Right ventricle myocardium inferior (tissue), 1 donor: ENCODE data around the gene ERCC3. TPM values are rescaled to one million over a fixed set of nuclear protein-coding genes. Genes with fewer than 3 reads are reported as not detected.

ENCODE experiments used
- total RNA-seq: library from RNA; stranded (reverse); fragmentation: NEBNext Ultra II Directional; extraction: Animal tissue kit (Norgen Biotek cat#: 25700); gene quantifications from one replicate; pipeline ENCODE4 v1.2.1, GENCODE V29; 2021
- donor health status: DM: no; HTN: yes; CAD: no; lungs with severe emphysema.

Gene ERCC3
- total RNA-seq, 1 donor from 2014 or later, result 21.2 TPM

Other genes with a start within 250 kb of the ERCC3 start
- 17.9 TPM for gene BIN1, start 187.0 kb downstream of the ERCC3 start, total RNA-seq
- 0.05 TPM for gene CYP27C1, start 73.8 kb downstream of the ERCC3 start, total RNA-seq
- gene MAP3K2, start 93.8 kb upstream of the ERCC3 start, total RNA-seq, result 23.4 TPM
- not detected for gene PROC, start 124.3 kb upstream of the ERCC3 start, total RNA-seq
- 53.0 TPM for gene IWS1, start 232.3 kb upstream of the ERCC3 start, total RNA-seq
- 0.46 TPM for gene MYO7B, start 241.5 kb upstream of the ERCC3 start, total RNA-seq